ENCODE measurements around the gene SLC6A11. TPM values are rescaled to one million over a fixed set of nuclear protein-coding genes. Genes with fewer than 3 reads are reported as not detected.
A peak's percentile ranks its signal among the peaks of the same experiment; 100 is the strongest.

Gene SLC6A11
- total RNA-seq, 6 donors from 2014 or later = 0.07 TPM; not detected in 5

GRCh38 chr3:10890665-10891064 is 74.6 kb downstream of the SLC6A11 start:
- peaks cover 0 to 15% (median 14%) of the 10 kb centered on the region in 4 donors for H3K9me3 ChIP-seq
- H3K27ac ChIP-seq = no peak overlapping the region
- DNase-seq (no peak), ATAC-seq (ENCODE audit: low FRiP score in 2 of 2) (no peak)
- TF ChIP-seq POLR2A (IDR thresholded peaks at IDR 0.05) (no peak), POLR2AphosphoS5 (IDR thresholded peaks at IDR 0.05) (no peak), EP300 (IDR thresholded peaks at IDR 0.05) (no peak)
- TF ChIP-seq, protein P1, sequence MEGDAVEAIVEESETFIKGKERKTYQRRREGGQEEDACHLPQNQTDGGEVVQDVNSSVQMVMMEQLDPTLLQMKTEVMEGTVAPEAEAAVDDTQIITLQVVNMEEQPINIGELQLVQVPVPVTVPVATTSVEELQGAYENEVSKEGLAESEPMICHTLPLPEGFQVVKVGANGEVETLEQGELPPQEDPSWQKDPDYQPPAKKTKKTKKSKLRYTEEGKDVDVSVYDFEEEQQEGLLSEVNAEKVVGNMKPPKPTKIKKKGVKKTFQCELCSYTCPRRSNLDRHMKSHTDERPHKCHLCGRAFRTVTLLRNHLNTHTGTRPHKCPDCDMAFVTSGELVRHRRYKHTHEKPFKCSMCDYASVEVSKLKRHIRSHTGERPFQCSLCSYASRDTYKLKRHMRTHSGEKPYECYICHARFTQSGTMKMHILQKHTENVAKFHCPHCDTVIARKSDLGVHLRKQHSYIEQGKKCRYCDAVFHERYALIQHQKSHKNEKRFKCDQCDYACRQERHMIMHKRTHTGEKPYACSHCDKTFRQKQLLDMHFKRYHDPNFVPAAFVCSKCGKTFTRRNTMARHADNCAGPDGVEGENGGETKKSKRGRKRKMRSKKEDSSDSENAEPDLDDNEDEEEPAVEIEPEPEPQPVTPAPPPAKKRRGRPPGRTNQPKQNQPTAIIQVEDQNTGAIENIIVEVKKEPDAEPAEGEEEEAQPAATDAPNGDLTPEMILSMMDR (IDR thresholded peaks at IDR 0.05) = no peak
- no peaks in the 10 kb centered on the region for H3K4me1 ChIP-seq
- no peaks in the 10 kb centered on the region for H3K36me3 ChIP-seq
- WGBS, 2 donors = 60 to 77% methylated on average over 1 of the region's 1 CpG
- H3K27me3 ChIP-seq = no peaks in the 10 kb centered on the region
- H3K4me3 ChIP-seq = no peak overlapping the region

DNA sequence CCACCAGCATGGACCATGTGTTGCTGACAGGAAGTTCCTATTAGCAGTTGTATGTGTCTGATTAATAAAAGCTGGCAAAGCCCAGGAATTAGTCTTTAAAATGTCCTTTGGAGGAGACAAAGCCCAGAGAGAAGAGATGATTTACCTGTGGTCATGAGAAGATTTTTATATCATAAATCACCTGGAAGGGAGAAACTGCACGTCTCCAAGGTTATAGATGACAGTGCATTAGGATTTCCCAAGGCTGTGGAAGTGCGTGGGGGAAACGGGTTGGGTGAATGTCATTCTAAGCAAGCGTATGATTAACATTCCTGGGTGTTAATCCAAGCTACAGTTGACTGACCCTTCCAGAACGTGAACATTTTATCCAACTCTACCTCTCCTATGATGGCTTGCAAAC is 76.6 kb downstream of the SLC6A11 start:
- WGBS, 2 donors = 74 to 80% methylated on average over 5 of the region's 5 CpGs
- no peak for DNase-seq

GRCh38 chr3:10901296-10901945 is 85.4 kb downstream of the SLC6A11 start:
- Histone ChIP-seq H3K9me3 (peaks cover 0 to 10% (median 3%) of the 10 kb centered on the region in 4 donors), H3K4me1 (no peaks in the 10 kb centered on the region), H3K27me3 (no peaks in the 10 kb centered on the region), H3K27ac (no peak overlapping the region), H3K36me3 (no peaks in the 10 kb centered on the region), H3K4me3 (no peak overlapping the region)
- DNase-seq = peak in 1 of 2 donors; percentile 8
- no peak for ATAC-seq (ENCODE audit: low FRiP score in 2 of 2)
- 68 to 73% methylated on average over 9 to 13 of the region's 13 CpGs for WGBS, 2 donors
- TF ChIP-seq, protein P1 (IDR thresholded peaks at IDR 0.05) = no peak
- TF ChIP-seq EP300 (IDR thresholded peaks at IDR 0.05) (no peak), POLR2A (IDR thresholded peaks at IDR 0.05) (no peak), POLR2AphosphoS5 (IDR thresholded peaks at IDR 0.05) (no peak)

More for the DNA sequence above, 76.6 kb downstream of the SLC6A11 start:
- Histone ChIP-seq H3K36me3 (no peaks in the 10 kb centered on the region), H3K9me3 (peaks cover 0 to 15% (median 14%) of the 10 kb centered on the region in 4 donors), H3K4me1 (no peaks in the 10 kb centered on the region), H3K27me3 (no peaks in the 10 kb centered on the region), H3K4me3 (no peak overlapping the region), H3K27ac (no peak overlapping the region)
- ATAC-seq (ENCODE audit: low FRiP score in 2 of 2) = no peak
- TF ChIP-seq POLR2AphosphoS5 (IDR thresholded peaks at IDR 0.05) = no peak
- TF ChIP-seq, protein P1 (IDR thresholded peaks at IDR 0.05) = no peak
- no peak for TF ChIP-seq POLR2A (IDR thresholded peaks at IDR 0.05)
- no peak for TF ChIP-seq EP300 (IDR thresholded peaks at IDR 0.05)

- ATAC-seq (ENCODE audit: low FRiP score in 2 of 2) (no peak), DNase-seq (no peak)
- 87 to 89% methylated on average over 1 of the region's 1 CpG for WGBS, 2 donors
- Histone ChIP-seq H3K27ac (no peak overlapping the region), H3K9me3 (peaks cover 9 to 31% (median 22%) of the 10 kb centered on the region in 4 donors), H3K27me3 (no peaks in the 10 kb centered on the region), H3K4me3 (no peak overlapping the region), H3K36me3 (no peaks in the 10 kb centered on the region), H3K4me1 (no peaks in the 10 kb centered on the region)
- TF ChIP-seq, protein P1 (IDR thresholded peaks at IDR 0.05) = no peak
- TF ChIP-seq EP300 (IDR thresholded peaks at IDR 0.05) (no peak), POLR2A (IDR thresholded peaks at IDR 0.05) (no peak), POLR2AphosphoS5 (IDR thresholded peaks at IDR 0.05) (no peak)
Observed at GRCh38 chr3:10907262-10907661, 91.2 kb downstream of the SLC6A11 start.

- DNase-seq = peak in 1 of 2 donors; percentile 3
Observed at GRCh38 chr3:10910367-10910766, 94.3 kb downstream of the SLC6A11 start.

More at GRCh38 chr3:10910367-10910766, 94.3 kb downstream of the SLC6A11 start:
- H3K4me1 ChIP-seq = no peaks in the 10 kb centered on the region
- ATAC-seq (ENCODE audit: low FRiP score in 2 of 2) = no peak
- no peaks in the 10 kb centered on the region for H3K27me3 ChIP-seq
- H3K4me3 ChIP-seq = no peak overlapping the region
- H3K36me3 ChIP-seq = no peaks in the 10 kb centered on the region
- peaks cover 9 to 28% (median 22%) of the 10 kb centered on the region in 4 donors for H3K9me3 ChIP-seq
- 65 to 72% methylated on average over 3 of the region's 3 CpGs for WGBS, 2 donors
- no peak for TF ChIP-seq POLR2AphosphoS5 (IDR thresholded peaks at IDR 0.05)
- no peak for TF ChIP-seq POLR2A (IDR thresholded peaks at IDR 0.05)
- no peak for TF ChIP-seq EP300 (IDR thresholded peaks at IDR 0.05)
- TF ChIP-seq, protein P1 (IDR thresholded peaks at IDR 0.05) = no peak
- H3K27ac ChIP-seq = no peak overlapping the region

Measured in upper lobe of left lung (tissue), 6 donors.